Trophoblast cell (in vitro differentiated cells and primary cell): ENCODE measurements around the gene STARD10.
A peak's percentile ranks its signal among the peaks of the same experiment; 100 is the strongest.
"Not testable (repeated sequence)": the region's sequence is repeated elsewhere in the genome, so short reads cannot be mapped to it uniquely, and the experiment has no call there.

Experiments used
- DNase-seq, 2 donors: peaks; one replicate each; pipeline ENCODE4 v3.0.0-alpha.2; 2016
- H2AFZ ChIP-seq: 2 replicates; pipeline ENCODE4 v1.6.1; 2013; ENCODE audit warnings: low read length, moderate library complexity, mild to moderate bottlenecking; ENCODE audit not compliant: insufficient read depth, poor library complexity
- H2AK5ac ChIP-seq: 2 replicates; pipeline ENCODE4 v1.6.1; 2013; ENCODE audit warnings: mild to moderate bottlenecking, low read length
- H2BK120ac ChIP-seq: 2 replicates; pipeline ENCODE4 v1.6.1; 2013; ENCODE audit warnings: low read length, mild to moderate bottlenecking, moderate library complexity; ENCODE audit not compliant: insufficient read depth, poor library complexity
- H2BK12ac ChIP-seq: 2 replicates; pipeline ENCODE4 v1.6.1; 2013; ENCODE audit warnings: mild to moderate bottlenecking, low read length, moderate library complexity
- H2BK5ac ChIP-seq: 2 replicates; pipeline ENCODE4 v1.6.1; 2013; ENCODE audit warnings: low read length, low read depth, moderate library complexity, mild to moderate bottlenecking; ENCODE audit not compliant: poor library complexity
- H3K14ac ChIP-seq: 2 replicates; pipeline ENCODE4 v1.6.1; 2013; ENCODE audit warnings: mild to moderate bottlenecking, low read length
- H3K18ac ChIP-seq: 2 replicates; pipeline ENCODE4 v1.6.1; 2013; ENCODE audit warnings: mild to moderate bottlenecking, low read length
- H3K23ac ChIP-seq: 2 replicates; pipeline ENCODE4 v1.6.1; 2013; ENCODE audit warnings: low read length
- H3K27ac ChIP-seq: 2 replicates; pipeline ENCODE4 v1.5.1; 2013; ENCODE audit warnings: low read depth, mild to moderate bottlenecking, inconsistent platforms, low read length, moderate library complexity
- H3K27me3 ChIP-seq: 2 replicates; pipeline ENCODE4 v1.6.1; 2013; ENCODE audit warnings: inconsistent platforms, mild to moderate bottlenecking, low read length, moderate library complexity; ENCODE audit not compliant: insufficient read depth
- H3K36me3 ChIP-seq, 2 experiments: 1 replicate in 1 of 2; 2 replicates in 1 of 2; pipeline ENCODE4 v1.6.1; 2013; ENCODE audit warnings: low read length in 2 of 2, mild to moderate bottlenecking in 2 of 2, moderate library complexity in 1 of 2; ENCODE audit not compliant: insufficient read depth in 2 of 2, control insufficient read depth in 1 of 2
- H3K4ac ChIP-seq: 2 replicates; pipeline ENCODE4 v1.6.1; 2013; ENCODE audit warnings: low read depth, mild to moderate bottlenecking, low read length, moderate library complexity
- H3K4me1 ChIP-seq, 2 experiments: 1 replicate in 1 of 2; 2 replicates in 1 of 2; pipeline ENCODE4 v1.6.1; 2013; ENCODE audit warnings: low read length in 2 of 2, mild to moderate bottlenecking in 2 of 2, moderate library complexity in 1 of 2; ENCODE audit not compliant: insufficient read depth in 2 of 2, control insufficient read depth in 1 of 2
- H3K4me2 ChIP-seq: 2 replicates; pipeline ENCODE4 v1.6.1; 2013; ENCODE audit warnings: inconsistent platforms, mild to moderate bottlenecking, low read length, moderate library complexity
- H3K4me3 ChIP-seq: 2 replicates; pipeline ENCODE4 v1.5.1; 2013; ENCODE audit warnings: mild to moderate bottlenecking, low read depth, low read length, inconsistent platforms
- H3K79me1 ChIP-seq: one replicate; pipeline ENCODE4 v1.6.1; 2013; ENCODE audit warnings: low read length
- H3K79me2 ChIP-seq: 2 replicates; pipeline ENCODE4 v1.6.1; 2013; ENCODE audit warnings: low read length, mild to moderate bottlenecking; ENCODE audit not compliant: control insufficient read depth, insufficient read depth, poor library complexity
- H3K9ac ChIP-seq: 2 replicates; pipeline ENCODE4 v1.6.1; 2013; ENCODE audit warnings: mild to moderate bottlenecking, low read length
- H3K9me3 ChIP-seq: 2 replicates; pipeline ENCODE4 v1.6.1; 2013; ENCODE audit warnings: low read depth, mild to moderate bottlenecking, control low read depth, inconsistent platforms, low read length; ENCODE audit not compliant: insufficient read depth
- H4K12ac ChIP-seq: 2 replicates; pipeline ENCODE4 v1.6.1; 2013; ENCODE audit warnings: low read depth, mild to moderate bottlenecking, low read length, moderate library complexity
- H4K8ac ChIP-seq: 2 replicates; pipeline ENCODE4 v1.6.1; 2013; ENCODE audit warnings: low read depth, mild to moderate bottlenecking, low read length, moderate library complexity
- H4K91ac ChIP-seq: one replicate; pipeline ENCODE4 v1.6.1; 2013; ENCODE audit warnings: low read depth, mild to moderate bottlenecking, low read length, moderate library complexity
- WGBS: extraction: QIAGEN DNeasy Blood & Tissue Kit; methylation state at CpG from one replicate; pipeline ENCODE4 v1.1.7; 2013; ENCODE audit warnings: missing lambda C conversion rate; ENCODE audit not compliant: insufficient read length, insufficient coverage; ENCODE audit errors: extremely low coverage; 5-methylcytosine and 5-hydroxymethylcytosine counted together

STARD10 gene

DNA sequence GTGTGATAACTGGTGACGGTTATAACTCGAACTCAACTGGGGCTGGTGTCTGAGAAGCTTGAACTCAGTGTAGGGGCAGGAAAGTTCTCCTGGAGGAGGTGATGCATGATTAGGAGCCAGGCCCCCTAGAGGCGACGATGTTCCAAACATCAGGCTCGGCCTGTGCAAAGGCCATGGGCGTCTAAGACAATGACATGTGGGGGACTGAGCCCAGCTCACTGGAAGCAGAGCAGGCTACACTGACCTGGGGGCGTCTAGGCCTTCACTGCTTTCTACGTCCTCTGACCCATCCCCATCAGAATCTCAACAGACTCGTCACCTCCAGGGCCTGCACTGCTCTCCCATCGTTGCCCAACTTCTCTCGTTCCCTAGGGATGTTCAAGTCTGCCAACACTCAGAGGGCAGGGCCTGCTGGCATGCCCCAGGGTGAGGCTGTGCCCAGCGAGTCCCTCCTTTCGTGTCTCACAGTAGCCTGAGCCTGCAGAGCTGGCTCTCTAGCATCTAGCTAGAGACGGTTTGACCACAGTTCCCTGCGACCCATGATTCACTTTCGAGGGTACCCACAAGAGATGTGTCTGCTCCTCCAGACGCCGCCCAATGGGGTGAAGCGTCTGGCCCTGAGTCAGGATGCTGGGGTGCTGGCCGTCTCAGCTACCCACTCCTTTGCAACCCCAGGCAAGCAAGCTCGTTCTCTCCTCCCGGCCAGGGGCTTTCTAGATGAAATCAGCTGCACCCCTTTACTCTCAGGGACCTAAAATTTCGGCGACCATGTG lies 19.3 kb upstream of the STARD10 start:
- Histone ChIP-seq H3K27me3 (no peaks in the 10 kb centered on the region), H3K27ac (no peak overlapping the region), H3K79me1 (peaks cover 10% of the 10 kb centered on the region), H2AFZ (peak overlapping the region; percentile 93), H4K8ac (peak overlapping the region; percentile 90), H3K23ac (no peak overlapping the region), H3K4me2 (peak overlapping the region; percentile 100), H2BK12ac (no peak overlapping the region), H2AK5ac (no peak overlapping the region), H3K14ac (peak overlapping the region; percentile 45), H3K4me3 (no peak overlapping the region), H4K91ac (peak overlapping the region; percentile 94), H3K36me3 (no peaks in the 10 kb centered on the region), H3K9ac (no peak overlapping the region), H2BK120ac (no peak overlapping the region), H2BK5ac (no peak overlapping the region), H3K4me1 (peaks cover 20 to 27% of the 10 kb centered on the region in 2 experiments), H3K9me3 (no peaks in the 10 kb centered on the region), H3K4ac (peak overlapping the region; percentile 8), H3K18ac (peak overlapping the region; percentile 71), H4K12ac (peak overlapping the region; percentile 82), H3K79me2 (peaks cover 4% of the 10 kb centered on the region)
- peak; percentile 79 to 90 for DNase-seq
- whole genome bisulfite sequencing: no CpG with 5 or more reads among the region's 24 CpGs

DNA sequence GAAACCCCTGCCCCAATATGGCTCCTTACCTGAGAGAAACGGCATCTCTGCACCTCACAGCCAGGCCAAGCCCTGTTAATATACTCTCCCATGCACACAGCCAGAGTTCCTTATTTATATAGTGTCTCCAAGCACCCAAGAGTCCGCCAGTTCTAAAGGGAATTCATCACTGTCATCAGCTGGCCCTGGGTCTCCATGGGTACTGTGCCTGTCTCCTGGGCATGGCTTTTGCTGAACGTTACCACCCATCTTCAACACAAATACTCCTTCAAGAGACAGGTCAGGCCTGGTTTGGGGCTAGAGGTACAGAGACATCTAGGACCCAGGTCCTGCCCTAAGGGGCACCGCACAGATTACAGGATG lies 18.7 kb upstream of the STARD10 start:
- H3K79me1 ChIP-seq: peaks cover 10% of the 10 kb centered on the region
- no peak overlapping the region for H4K8ac ChIP-seq
- H3K4me2 ChIP-seq: no peak overlapping the region
- no CpG with 5 or more reads among the region's 4 CpGs for WGBS
- no peak overlapping the region for H3K23ac ChIP-seq
- H2BK120ac ChIP-seq: no peak overlapping the region
- peaks cover 4% of the 10 kb centered on the region for H3K79me2 ChIP-seq
- H3K4ac ChIP-seq: no peak overlapping the region
- H2AK5ac ChIP-seq: no peak overlapping the region
- H2AFZ ChIP-seq: no peak overlapping the region
- no peak overlapping the region for H2BK12ac ChIP-seq
- no peak overlapping the region for H2BK5ac ChIP-seq
- peak in 1 of 2 donors; percentile 54 for DNase-seq
- H3K27me3 ChIP-seq: no peaks in the 10 kb centered on the region
- no peak overlapping the region for H3K27ac ChIP-seq
- H3K18ac ChIP-seq: no peak overlapping the region
- H3K4me3 ChIP-seq: no peak overlapping the region
- no peaks in the 10 kb centered on the region for H3K9me3 ChIP-seq
- no peak overlapping the region for H4K91ac ChIP-seq
- no peak overlapping the region for H3K14ac ChIP-seq
- H4K12ac ChIP-seq: no peak overlapping the region
- H3K4me1 ChIP-seq: peaks cover 20 to 27% of the 10 kb centered on the region in 2 experiments
- H3K36me3 ChIP-seq: no peaks in the 10 kb centered on the region
- no peak overlapping the region for H3K9ac ChIP-seq

DNA sequence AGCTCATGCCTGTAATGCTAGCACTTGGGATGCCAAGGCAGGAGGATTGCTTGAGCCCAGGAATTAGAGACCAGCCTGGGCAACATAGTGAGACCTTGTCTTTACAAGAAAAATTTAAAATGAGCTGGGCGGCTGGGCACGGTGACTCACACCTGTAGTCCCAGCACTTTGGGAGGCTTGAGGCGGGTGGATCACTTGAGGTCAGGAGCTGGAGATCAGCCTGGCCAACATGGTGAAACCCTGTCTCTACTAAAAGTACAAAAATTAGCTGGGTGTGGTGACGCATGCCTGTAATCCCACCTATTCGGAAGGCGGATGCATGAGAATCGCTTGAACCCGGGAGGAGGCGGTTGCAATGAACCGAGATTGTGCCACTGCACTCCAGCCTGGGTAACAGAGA lies 17.8 kb upstream of the STARD10 start:
- not testable (repeated sequence) for H3K27ac ChIP-seq, H3K4ac ChIP-seq, H3K23ac ChIP-seq, H3K18ac ChIP-seq, H3K36me3 ChIP-seq, H3K79me2 ChIP-seq, H4K8ac ChIP-seq, H2BK120ac ChIP-seq, H2AFZ ChIP-seq, H2BK12ac ChIP-seq, H3K9ac ChIP-seq, H3K27me3 ChIP-seq, H4K12ac ChIP-seq, H3K79me1 ChIP-seq, H2AK5ac ChIP-seq, H3K9me3 ChIP-seq, H4K91ac ChIP-seq, H3K4me3 ChIP-seq, H3K14ac ChIP-seq, H2BK5ac ChIP-seq, H3K4me2 ChIP-seq
- H3K4me1 ChIP-seq: peaks cover 20 to 27% of the 10 kb centered on the region in 2 experiments
- no CpG with 5 or more reads among the region's 10 CpGs for WGBS
- peak; percentile 84 to 86 for DNase-seq

DNA sequence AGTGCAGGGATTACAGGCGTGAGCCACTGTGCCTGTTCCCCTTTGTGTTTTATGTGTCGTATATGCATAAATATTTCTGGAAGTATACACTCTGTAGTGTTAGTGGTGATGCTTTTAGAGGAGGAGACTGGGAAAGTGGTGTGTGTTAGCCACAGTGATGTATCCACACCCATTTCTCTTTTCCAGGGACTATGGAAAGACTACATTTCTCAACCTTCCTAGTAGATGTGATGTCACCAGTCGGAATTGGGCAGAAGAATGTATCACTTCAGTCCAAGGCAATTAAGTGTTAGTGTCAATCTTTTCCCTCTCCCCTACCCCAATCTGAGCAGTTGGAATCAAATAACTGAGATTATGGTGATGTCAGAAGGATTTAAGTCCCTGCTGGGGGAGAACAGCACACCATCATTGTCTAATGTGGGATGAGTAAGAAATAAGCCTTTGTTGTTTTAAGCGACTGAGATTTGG lies 14.5 kb upstream of the STARD10 start:
- Histone ChIP-seq H3K4me3 (no peak overlapping the region), H3K27me3 (no peaks in the 10 kb centered on the region), H3K14ac (no peak overlapping the region), H4K12ac (no peak overlapping the region), H3K18ac (no peak overlapping the region), H2BK120ac (no peak overlapping the region), H4K8ac (no peak overlapping the region), H3K4me2 (no peak overlapping the region), H3K9ac (no peak overlapping the region), H3K23ac (no peak overlapping the region), H3K4me1 (peaks cover 4% of the 10 kb centered on the region in 2 experiments), H2BK5ac (no peak overlapping the region), H3K9me3 (no peaks in the 10 kb centered on the region), H4K91ac (no peak overlapping the region), H3K36me3 (no peaks in the 10 kb centered on the region), H2BK12ac (no peak overlapping the region), H3K79me2 (no peaks in the 10 kb centered on the region), H3K79me1 (no peaks in the 10 kb centered on the region), H3K27ac (no peak overlapping the region), H2AFZ (no peak overlapping the region), H3K4ac (no peak overlapping the region), H2AK5ac (no peak overlapping the region)
- peak in 1 of 2 donors; percentile 41 for DNase-seq
- no CpG with 5 or more reads among the region's 4 CpGs for WGBS
